ENCODE measurements around the gene MSLN. TPM values are rescaled to one million over a fixed set of nuclear protein-coding genes. Genes with fewer than 3 reads are reported as not detected.

The MSLN gene
- total RNA-seq, 6 experiments from 2014 or later: 0.17 to 0.61 (median 0.36) TPM

DNA sequence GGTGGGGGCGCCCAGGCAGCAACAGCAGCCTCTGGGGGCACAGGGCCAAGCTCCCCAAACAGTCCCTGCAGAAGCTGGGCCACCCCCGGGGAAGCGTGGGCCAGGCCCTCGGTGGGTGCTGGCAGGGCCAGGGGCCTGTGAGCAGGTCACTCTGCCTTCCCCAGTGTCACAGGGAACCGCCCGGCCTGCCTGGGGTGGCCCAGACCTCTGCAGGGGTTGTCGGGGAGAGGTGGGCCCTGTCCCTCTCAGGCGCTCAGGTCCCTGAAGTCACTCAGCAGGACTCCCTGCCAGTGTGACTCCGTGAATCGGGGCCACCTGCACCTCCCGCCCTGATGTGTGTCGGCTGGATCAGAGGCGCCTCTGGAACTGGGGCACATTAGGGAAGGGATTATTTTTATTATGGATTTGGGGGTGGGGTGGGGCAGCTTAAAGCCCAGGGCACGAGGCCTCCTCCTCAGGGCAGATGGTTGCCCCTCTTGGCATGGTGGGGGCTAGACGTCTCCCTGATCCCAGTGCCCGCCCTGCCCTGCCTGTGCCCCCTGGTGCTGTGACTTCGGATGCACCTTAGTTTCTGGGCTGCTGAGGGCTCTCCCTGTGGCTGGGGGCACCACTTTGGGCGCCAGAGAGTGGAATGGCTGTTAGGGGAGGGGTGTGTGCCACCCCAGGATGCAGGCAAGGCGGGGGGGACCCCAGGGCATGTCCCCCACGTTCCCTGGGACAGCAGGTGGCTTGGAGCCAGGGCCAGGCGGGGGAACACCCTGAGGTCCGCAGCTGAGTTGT lies 41.2 kb downstream of the MSLN start:
- Mint-ChIP-seq H3K4me1 (ENCODE audit: low read depth) (no peaks in the 10 kb centered on the region), H3K36me3 (ENCODE audit: low read depth) (no peaks in the 10 kb centered on the region), H3K27me3 (ENCODE audit: insufficient read depth) (peaks cover 14% of the 10 kb centered on the region), H3K4me3 (no peak overlapping the region), H3K9me3 (no peaks in the 10 kb centered on the region), H3K27ac (no peak overlapping the region)
- no peak for DNase-seq
- TF ChIP-seq, protein P1, sequence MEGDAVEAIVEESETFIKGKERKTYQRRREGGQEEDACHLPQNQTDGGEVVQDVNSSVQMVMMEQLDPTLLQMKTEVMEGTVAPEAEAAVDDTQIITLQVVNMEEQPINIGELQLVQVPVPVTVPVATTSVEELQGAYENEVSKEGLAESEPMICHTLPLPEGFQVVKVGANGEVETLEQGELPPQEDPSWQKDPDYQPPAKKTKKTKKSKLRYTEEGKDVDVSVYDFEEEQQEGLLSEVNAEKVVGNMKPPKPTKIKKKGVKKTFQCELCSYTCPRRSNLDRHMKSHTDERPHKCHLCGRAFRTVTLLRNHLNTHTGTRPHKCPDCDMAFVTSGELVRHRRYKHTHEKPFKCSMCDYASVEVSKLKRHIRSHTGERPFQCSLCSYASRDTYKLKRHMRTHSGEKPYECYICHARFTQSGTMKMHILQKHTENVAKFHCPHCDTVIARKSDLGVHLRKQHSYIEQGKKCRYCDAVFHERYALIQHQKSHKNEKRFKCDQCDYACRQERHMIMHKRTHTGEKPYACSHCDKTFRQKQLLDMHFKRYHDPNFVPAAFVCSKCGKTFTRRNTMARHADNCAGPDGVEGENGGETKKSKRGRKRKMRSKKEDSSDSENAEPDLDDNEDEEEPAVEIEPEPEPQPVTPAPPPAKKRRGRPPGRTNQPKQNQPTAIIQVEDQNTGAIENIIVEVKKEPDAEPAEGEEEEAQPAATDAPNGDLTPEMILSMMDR (IDR thresholded peaks at IDR 0.05): no peak

DNA sequence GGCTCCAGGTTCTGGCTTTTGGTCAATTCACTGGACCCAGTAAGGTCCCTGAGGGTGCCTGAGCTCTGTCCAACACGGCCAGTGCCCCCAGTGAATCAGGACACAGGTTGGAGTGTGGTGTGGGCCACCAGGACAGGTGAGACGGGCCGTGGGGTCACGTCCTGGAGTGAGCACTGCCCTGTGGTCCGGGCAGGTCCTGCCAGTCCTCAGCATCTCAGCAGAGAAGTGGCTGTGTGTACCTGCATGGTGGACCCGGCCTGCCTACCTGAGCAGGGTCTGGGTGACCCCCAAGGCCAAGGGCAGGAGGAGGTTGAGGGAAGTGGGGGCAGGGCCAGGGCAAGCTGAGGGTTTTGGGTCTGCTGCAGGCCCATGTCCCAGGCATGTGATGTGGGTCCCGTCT lies 41.9 kb downstream of the MSLN start:
- no peak for DNase-seq
- H3K27ac Mint-ChIP-seq: no peak overlapping the region
- TF ChIP-seq, protein P1 (IDR thresholded peaks at IDR 0.05): no peak
- H3K4me3 Mint-ChIP-seq: no peak overlapping the region
- H3K4me1 Mint-ChIP-seq (ENCODE audit: low read depth): no peaks in the 10 kb centered on the region
- peaks cover 14% of the 10 kb centered on the region for H3K27me3 Mint-ChIP-seq (ENCODE audit: insufficient read depth)
- H3K36me3 Mint-ChIP-seq (ENCODE audit: low read depth): no peaks in the 10 kb centered on the region
- no peaks in the 10 kb centered on the region for H3K9me3 Mint-ChIP-seq

DNA sequence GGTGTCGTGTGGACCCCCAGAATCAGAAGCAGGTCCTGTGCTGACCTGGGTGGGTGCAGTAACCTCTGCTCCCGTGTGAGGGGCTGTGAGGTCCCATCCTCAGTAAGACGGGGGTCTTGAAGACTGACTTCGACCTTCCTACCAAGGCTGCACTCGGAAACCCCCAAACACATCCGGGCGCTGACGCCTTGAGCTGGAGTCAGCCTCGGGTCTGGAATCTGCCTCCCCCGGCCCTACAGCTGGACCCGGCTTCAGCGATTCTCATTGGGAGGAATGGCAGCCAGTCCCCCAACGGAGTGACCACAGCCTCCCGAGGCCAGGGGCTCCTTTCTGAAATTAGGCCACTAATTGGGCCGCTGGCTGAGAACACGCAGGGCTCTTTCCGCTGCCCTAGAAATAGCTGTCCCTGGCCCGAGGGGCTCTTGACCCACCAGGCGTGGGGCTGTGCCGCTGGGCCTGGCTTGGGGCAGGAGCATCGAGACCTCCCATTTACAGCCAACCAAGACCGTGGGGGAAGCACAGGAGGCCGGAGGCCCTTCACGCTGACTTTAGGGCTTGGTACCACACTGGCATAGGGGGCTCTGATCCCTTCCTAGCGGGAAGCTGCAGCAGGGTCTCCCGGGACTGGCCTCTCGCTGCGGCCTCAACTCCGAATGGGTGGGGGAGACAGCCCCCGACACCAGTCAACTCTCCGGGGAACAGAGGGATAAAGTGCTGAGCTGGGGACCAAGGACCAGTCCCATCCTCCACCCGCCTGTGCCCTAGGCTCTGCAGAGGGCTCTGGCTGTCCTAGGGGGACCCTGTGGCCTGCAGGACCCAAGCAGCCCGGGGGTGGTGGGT lies 42.6 kb downstream of the MSLN start:
- DNase-seq: no peak
- Mint-ChIP-seq H3K4me1 (ENCODE audit: low read depth) (peaks cover 6% of the 10 kb centered on the region), H3K4me3 (no peak overlapping the region), H3K27ac (no peak overlapping the region), H3K9me3 (no peaks in the 10 kb centered on the region; the same call in 1 of the 2 replicates), H3K27me3 (ENCODE audit: insufficient read depth) (peaks cover 10% of the 10 kb centered on the region), H3K36me3 (ENCODE audit: low read depth) (peaks cover 5% of the 10 kb centered on the region; the same call in 1 of the 2 replicates)
- TF ChIP-seq, protein P1 (IDR thresholded peaks at IDR 0.05): no peak

DNA sequence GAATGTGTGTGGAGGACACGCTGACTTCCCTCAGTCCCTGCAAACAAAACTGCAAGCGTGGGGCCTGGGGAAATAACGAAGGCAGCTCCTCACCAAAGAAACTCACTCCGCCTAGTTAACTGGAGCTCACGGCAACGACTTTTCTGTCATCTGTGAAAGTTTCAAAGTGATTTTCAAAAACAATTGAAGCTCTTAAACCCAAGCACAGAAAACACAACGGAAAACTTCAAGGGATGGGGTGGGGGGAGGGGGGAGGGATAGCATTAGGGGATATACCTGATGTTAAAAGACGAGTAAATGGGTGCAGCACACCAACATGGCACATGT lies 43.2 kb downstream of the MSLN start:
- peaks cover 5% of the 10 kb centered on the region; the same call in 1 of the 2 replicates for H3K36me3 Mint-ChIP-seq (ENCODE audit: low read depth)

More for the DNA sequence above, 43.2 kb downstream of the MSLN start:
- peaks cover 10% of the 10 kb centered on the region for H3K27me3 Mint-ChIP-seq (ENCODE audit: insufficient read depth)
- H3K4me3 Mint-ChIP-seq: no peak overlapping the region
- DNase-seq: no peak
- H3K9me3 Mint-ChIP-seq: no peaks in the 10 kb centered on the region; the same call in 1 of the 2 replicates
- TF ChIP-seq, protein P1 (IDR thresholded peaks at IDR 0.05): no peak
- H3K27ac Mint-ChIP-seq: no peak overlapping the region
- peaks cover 12% of the 10 kb centered on the region for H3K4me1 Mint-ChIP-seq (ENCODE audit: low read depth)

Measured in HFFc6 (cell line).